ENCODE results near the gene AGPAT2. TPM values are rescaled to one million over a fixed set of nuclear protein-coding genes. Genes with fewer than 3 reads are reported as not detected.
"Not testable (repeated sequence)": the region's sequence is repeated elsewhere in the genome, so short reads cannot be mapped to it uniquely, and the experiment has no call there.

AGPAT2 gene
- total RNA-seq, 4 donors from 2014 or later = 66.2 to 80.6 (median 75.8) TPM

- no peak for TF ChIP-seq POLR2A (IDR thresholded peaks at IDR 0.05)
- TF ChIP-seq, protein P1, sequence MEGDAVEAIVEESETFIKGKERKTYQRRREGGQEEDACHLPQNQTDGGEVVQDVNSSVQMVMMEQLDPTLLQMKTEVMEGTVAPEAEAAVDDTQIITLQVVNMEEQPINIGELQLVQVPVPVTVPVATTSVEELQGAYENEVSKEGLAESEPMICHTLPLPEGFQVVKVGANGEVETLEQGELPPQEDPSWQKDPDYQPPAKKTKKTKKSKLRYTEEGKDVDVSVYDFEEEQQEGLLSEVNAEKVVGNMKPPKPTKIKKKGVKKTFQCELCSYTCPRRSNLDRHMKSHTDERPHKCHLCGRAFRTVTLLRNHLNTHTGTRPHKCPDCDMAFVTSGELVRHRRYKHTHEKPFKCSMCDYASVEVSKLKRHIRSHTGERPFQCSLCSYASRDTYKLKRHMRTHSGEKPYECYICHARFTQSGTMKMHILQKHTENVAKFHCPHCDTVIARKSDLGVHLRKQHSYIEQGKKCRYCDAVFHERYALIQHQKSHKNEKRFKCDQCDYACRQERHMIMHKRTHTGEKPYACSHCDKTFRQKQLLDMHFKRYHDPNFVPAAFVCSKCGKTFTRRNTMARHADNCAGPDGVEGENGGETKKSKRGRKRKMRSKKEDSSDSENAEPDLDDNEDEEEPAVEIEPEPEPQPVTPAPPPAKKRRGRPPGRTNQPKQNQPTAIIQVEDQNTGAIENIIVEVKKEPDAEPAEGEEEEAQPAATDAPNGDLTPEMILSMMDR (IDR thresholded peaks at IDR 0.05) = no peak
- intact Hi-C loops (cut with DNase I) = loop anchor here (10.0 kb wide), 1 partner anchor 473 kb away; no protein-coding TSS in a partner anchor
- DNase-seq = no peak
- Histone ChIP-seq H3K4me1 (peaks cover 7 to 15% (median 11%) of the 10 kb centered on the region in 3 donors), H3K27me3 (peaks cover 0 to 46% (median 3%) of the 10 kb centered on the region in 4 donors), H3K9me3 (no peaks in the 10 kb centered on the region), H3K27ac (no peak overlapping the region), H3K36me3 (no peaks in the 10 kb centered on the region), H3K4me3 (no peak overlapping the region)
- 73 to 80% methylated on average over 19 to 20 of the region's 22 CpGs for WGBS, 2 donors
Observed at GRCh38 chr9:136707849-136708517, 20.7 kb upstream of the AGPAT2 start.

DNA sequence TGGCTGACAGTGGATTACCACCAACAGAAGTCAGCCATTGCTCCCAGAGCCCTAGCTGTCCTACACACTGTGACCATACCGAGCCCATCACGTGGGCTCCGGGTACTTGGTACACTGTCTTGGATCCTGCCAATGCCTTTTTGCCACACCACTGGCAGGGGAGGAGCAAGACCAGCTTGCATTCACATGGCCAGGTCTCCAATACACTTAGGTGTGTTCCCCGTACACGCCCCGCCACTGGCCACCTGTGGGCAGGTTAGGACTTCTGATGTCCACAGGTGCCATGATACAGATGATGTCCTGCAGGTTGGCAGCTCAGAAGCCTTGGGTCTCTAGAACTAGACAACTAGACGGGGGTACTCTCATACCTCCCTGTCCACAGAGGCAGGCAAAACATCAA is 19.8 kb upstream of the AGPAT2 start:
- intact Hi-C loops (cut with DNase I) = loop anchor here (10.0 kb wide), 1 partner anchor 472 kb away; no protein-coding TSS in a partner anchor
- Histone ChIP-seq H3K4me1 (peaks cover 5 to 7% (median 6%) of the 10 kb centered on the region in 3 donors), H3K36me3 (no peaks in the 10 kb centered on the region), H3K4me3 (no peak overlapping the region), H3K27me3 (peaks cover 0 to 45% (median 3%) of the 10 kb centered on the region in 4 donors), H3K27ac (no peak overlapping the region), H3K9me3 (no peaks in the 10 kb centered on the region)
- no peak for DNase-seq
- no peak for TF ChIP-seq POLR2A (IDR thresholded peaks at IDR 0.05)
- TF ChIP-seq, protein P1 (IDR thresholded peaks at IDR 0.05) = no peak
- 71 to 79% methylated on average over 1 to 3 of the region's 7 CpGs for WGBS, 2 donors

DNA sequence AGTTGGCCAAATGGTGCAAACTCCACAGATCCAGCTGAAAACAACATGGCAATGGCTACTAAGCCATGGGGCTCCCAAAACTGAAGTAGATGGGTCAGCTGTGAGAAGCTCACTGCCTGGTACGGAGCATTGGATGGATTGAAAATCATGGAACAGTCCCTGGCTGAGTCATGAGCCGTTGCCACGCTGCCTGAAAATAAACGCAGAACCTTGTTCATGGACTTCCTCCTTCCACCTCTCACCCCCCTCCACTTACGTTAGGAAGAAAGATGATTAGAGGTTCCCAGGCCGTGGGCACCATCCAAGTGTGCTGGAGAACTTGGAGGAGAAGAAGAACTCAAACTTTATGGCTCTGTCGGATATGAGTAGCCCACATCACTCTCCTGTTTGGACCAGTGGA is 18.3 kb upstream of the AGPAT2 start:
- Histone ChIP-seq H3K36me3 (no peaks in the 10 kb centered on the region), H3K27ac (no peak overlapping the region), H3K4me3 (no peak overlapping the region), H3K27me3 (peaks cover 0 to 52% (median 4%) of the 10 kb centered on the region in 4 donors), H3K4me1 (peaks cover 0 to 9% (median 0%) of the 10 kb centered on the region in 3 donors), H3K9me3 (no peaks in the 10 kb centered on the region)
- intact Hi-C loops (cut with DNase I) = loop anchor here (10.0 kb wide), 1 partner anchor 471 kb away; no protein-coding TSS in a partner anchor
- no peak for DNase-seq
- TF ChIP-seq, protein P1 (IDR thresholded peaks at IDR 0.05) = no peak
- no peak for TF ChIP-seq POLR2A (IDR thresholded peaks at IDR 0.05)
- WGBS, 2 donors = 38 to 58% methylated on average over 7 of the region's 7 CpGs

DNA sequence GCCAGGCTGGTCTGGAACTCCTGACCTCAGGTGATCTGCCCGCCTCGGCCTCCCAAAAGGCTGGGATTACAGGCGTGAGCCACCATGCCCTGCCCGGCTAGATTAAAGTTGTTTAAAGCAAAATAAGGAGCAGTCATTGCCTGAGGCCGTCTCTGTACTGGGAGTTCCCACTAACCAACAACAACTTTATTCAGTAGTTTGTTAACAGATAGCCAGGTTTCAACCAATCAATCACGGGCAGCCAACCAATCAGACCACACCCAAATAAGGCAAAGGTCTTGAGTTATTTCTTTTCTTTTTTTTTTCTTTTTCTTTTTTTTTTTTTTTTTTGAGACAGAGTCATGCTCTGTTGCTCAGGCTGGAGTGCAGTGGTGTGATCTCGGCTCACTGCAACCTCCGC is 17.5 kb upstream of the AGPAT2 start:
- H3K36me3 ChIP-seq, H3K4me1 ChIP-seq, H3K4me3 ChIP-seq, H3K27ac ChIP-seq, H3K9me3 ChIP-seq, DNase-seq: not testable (repeated sequence)
- intact Hi-C loops (cut with DNase I) = loop anchor here (10.0 kb wide), 1 partner anchor 470 kb away; no protein-coding TSS in a partner anchor
- 50 to 76% methylated on average over 8 of the region's 8 CpGs for WGBS, 2 donors
- H3K27me3 ChIP-seq = peaks cover 0 to 53% (median 6%) of the 10 kb centered on the region in 4 donors

DNA sequence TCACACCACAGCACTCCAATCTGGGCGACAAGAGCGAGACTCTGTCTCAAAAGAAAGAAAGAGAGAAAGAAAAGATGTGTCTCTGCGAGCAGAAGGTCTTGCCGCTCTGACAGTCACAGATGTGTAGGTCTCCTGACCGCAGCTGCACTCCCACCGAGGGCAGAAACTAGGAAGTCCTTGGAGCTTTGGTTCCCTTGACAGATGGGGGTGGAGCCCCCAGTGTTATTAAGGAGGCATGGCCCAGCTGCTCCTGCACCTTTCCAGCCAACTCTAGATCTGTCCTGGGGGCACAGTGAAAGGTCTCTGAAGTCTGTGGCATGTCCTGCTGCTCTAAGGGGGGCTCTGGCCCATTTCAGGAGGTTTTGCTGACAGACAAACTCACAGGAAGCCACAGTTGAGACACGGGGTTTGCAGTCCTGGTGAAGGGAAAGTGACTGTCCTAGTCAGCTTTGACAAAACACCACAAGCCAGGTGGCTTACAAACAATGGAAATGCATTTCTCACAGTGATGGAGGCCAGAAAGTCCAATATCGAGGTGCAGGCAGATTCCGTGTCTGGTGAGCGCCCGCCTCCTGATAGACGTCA is 16.1 kb upstream of the AGPAT2 start:
- intact Hi-C loops (cut with DNase I) = loop anchor here (10.0 kb wide), 1 partner anchor 469 kb away; no protein-coding TSS in a partner anchor
- peaks cover 0 to 9% (median 0%) of the 10 kb centered on the region in 3 donors for H3K4me1 ChIP-seq
- no peaks in the 10 kb centered on the region for H3K36me3 ChIP-seq
- H3K27me3 ChIP-seq = peaks cover 0 to 57% (median 6%) of the 10 kb centered on the region in 4 donors
- no peak overlapping the region for H3K4me3 ChIP-seq
- H3K27ac ChIP-seq = no peak overlapping the region
- no peaks in the 10 kb centered on the region for H3K9me3 ChIP-seq
- no peak for TF ChIP-seq POLR2A (IDR thresholded peaks at IDR 0.05)
- TF ChIP-seq, protein P1 (IDR thresholded peaks at IDR 0.05) = no peak
- no peak for DNase-seq
- WGBS, 2 donors = 81 to 93% methylated on average over 10 to 12 of the region's 12 CpGs
